Measurements from ENCODE around the gene FHOD3. TPM values are rescaled to one million over a fixed set of nuclear protein-coding genes. Genes with fewer than 3 reads are reported as not detected.

The FHOD3 gene
- total RNA-seq, 2 donors from 2014 or later = 19.8 to 24.9 TPM

GRCh38 chr18:36536426-36536825 lies 238.9 kb downstream of the FHOD3 start:
- no peak for DNase-seq (ENCODE audit: low spot score)
- Histone ChIP-seq H3K36me3 (no peaks in the 10 kb centered on the region), H3K27ac (no peak overlapping the region), H3K9me3 (no peaks in the 10 kb centered on the region), H3K4me1 (ENCODE audit: control insufficient read depth in 1 of 2, low read depth in 2 of 2) (peaks cover 0 to 11% of the 10 kb centered on the region in 2 donors), H3K4me3 (no peak overlapping the region), H3K27me3 (replicated peaks; ENCODE audit: insufficient read depth) (no peaks in the 10 kb centered on the region)
- no peak for ATAC-seq (ENCODE audit: insufficient number of reproducible peaks, low FRiP score, low read depth)
- TF ChIP-seq CTCF (IDR thresholded peaks at IDR 0.05) = no peak

GRCh38 chr18:36537289-36537688 lies 239.8 kb downstream of the FHOD3 start:
- H3K4me3 ChIP-seq = no peak overlapping the region
- DNase-seq (ENCODE audit: low spot score) = no peak
- no peak for ATAC-seq (ENCODE audit: insufficient number of reproducible peaks, low FRiP score, low read depth)
- H3K9me3 ChIP-seq = no peaks in the 10 kb centered on the region
- H3K4me1 ChIP-seq (ENCODE audit: control insufficient read depth in 1 of 2, low read depth in 2 of 2) = peaks cover 0 to 6% of the 10 kb centered on the region in 2 donors
- H3K27ac ChIP-seq = no peak overlapping the region
- TF ChIP-seq CTCF (IDR thresholded peaks at IDR 0.05) = no peak
- H3K27me3 ChIP-seq (replicated peaks; ENCODE audit: insufficient read depth) = no peaks in the 10 kb centered on the region
- no peaks in the 10 kb centered on the region for H3K36me3 ChIP-seq

GRCh38 chr18:36539674-36540231 lies 242.2 kb downstream of the FHOD3 start:
- Histone ChIP-seq H3K9me3 (no peaks in the 10 kb centered on the region), H3K36me3 (no peaks in the 10 kb centered on the region), H3K4me1 (ENCODE audit: control insufficient read depth in 1 of 2, low read depth in 2 of 2) (peaks cover 10 to 23% of the 10 kb centered on the region in 2 donors), H3K27ac (no peak overlapping the region), H3K27me3 (replicated peaks; ENCODE audit: insufficient read depth) (no peaks in the 10 kb centered on the region), H3K4me3 (no peak overlapping the region)
- TF ChIP-seq CTCF (IDR thresholded peaks at IDR 0.05) = no peak
- DNase-seq (ENCODE audit: low spot score) (no peak), ATAC-seq (ENCODE audit: insufficient number of reproducible peaks, low FRiP score, low read depth) (no peak)

GRCh38 chr18:36543030-36543429 lies 245.5 kb downstream of the FHOD3 start:
- peaks cover 10 to 29% of the 10 kb centered on the region in 2 donors for H3K4me1 ChIP-seq (ENCODE audit: control insufficient read depth in 1 of 2, low read depth in 2 of 2)
- no peaks in the 10 kb centered on the region for H3K36me3 ChIP-seq
- H3K27me3 ChIP-seq (replicated peaks; ENCODE audit: insufficient read depth) = no peaks in the 10 kb centered on the region
- no peak for TF ChIP-seq CTCF (IDR thresholded peaks at IDR 0.05)
- DNase-seq (ENCODE audit: low spot score) (no peak), ATAC-seq (ENCODE audit: insufficient number of reproducible peaks, low FRiP score, low read depth) (no peak)
- H3K27ac ChIP-seq = peak overlapping the region; percentile 49 to 85
- H3K9me3 ChIP-seq = no peaks in the 10 kb centered on the region
- H3K4me3 ChIP-seq = no peak overlapping the region

GRCh38 chr18:36543991-36544725 lies 246.6 kb downstream of the FHOD3 start:
- Histone ChIP-seq H3K27ac (peak overlapping the region; percentile 49 to 85), H3K9me3 (no peaks in the 10 kb centered on the region), H3K36me3 (no peaks in the 10 kb centered on the region), H3K4me3 (peak overlapping the region; percentile 42), H3K27me3 (replicated peaks; ENCODE audit: insufficient read depth) (no peaks in the 10 kb centered on the region), H3K4me1 (ENCODE audit: control insufficient read depth in 1 of 2, low read depth in 2 of 2) (peaks cover 10 to 29% of the 10 kb centered on the region in 2 donors)
- no peak for TF ChIP-seq CTCF (IDR thresholded peaks at IDR 0.05)
- DNase-seq (ENCODE audit: low spot score) (peak; percentile 32), ATAC-seq (ENCODE audit: insufficient number of reproducible peaks, low FRiP score, low read depth) (peak; percentile 64)
